Cardiac fibroblast (primary cell): ENCODE results near the gene PCDHGC5.

Experiments
- DNase-seq, 2 donors: peaks; one replicate each; pipeline versions ENCODE4 v3.0.0 to v3.0.0-alpha.2; 2010; ENCODE audit warnings: low read depth in 2 of 2
- H3K4me3 ChIP-seq, 2 donors: replicated peaks in 1 of 2; 1 replicate in 1 of 2; 2 replicates in 1 of 2; pipeline ENCODE4 v1.5.1; 2011; ENCODE audit warnings: low read depth in 2 of 2, low read length in 2 of 2, mild to moderate bottlenecking in 2 of 2, moderate library complexity in 1 of 2
- CTCF ChIP-seq: IDR thresholded peaks from one replicate; pipeline ENCODE4 v1.5.1; 2011; ENCODE audit warnings: low read depth, mild to moderate bottlenecking, low read length, inconsistent platforms

The PCDHGC5 gene

DNA sequence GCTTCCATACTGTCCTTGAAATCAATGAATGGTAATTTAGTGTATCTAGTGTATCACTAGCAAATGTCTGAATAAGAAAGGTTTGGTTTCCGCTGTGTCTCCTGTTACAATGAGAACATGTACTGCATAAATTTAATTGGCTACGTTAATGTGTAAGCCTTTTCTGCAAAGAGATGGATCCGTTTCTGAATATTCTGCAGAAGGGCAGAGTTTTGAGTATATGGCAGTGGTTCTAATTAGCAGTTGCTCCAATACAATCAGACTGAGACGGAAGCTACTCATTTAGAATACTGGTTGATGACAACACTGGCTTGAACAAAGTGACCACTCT lies 4.6 kb upstream of the PCDHGC5 start:
- DNase-seq, result no peak
- no peak overlapping the region for H3K4me3 ChIP-seq
- no peak for TF ChIP-seq CTCF

- no peak for DNase-seq
- no peak for TF ChIP-seq CTCF
- peak within 1 kb of the TSS in 1 of 2 donors; percentile 25 for H3K4me3 ChIP-seq
These were observed 4.1 kb upstream of the PCDHGC5 start, which contains the start of gene PCDHGC4 for GRCh38 chr5:141484641-141485311. TSS of gene PCDHGC4 (plus strand) at chr5:141485030. CDS start at chr5:141485174, 144 bp downstream.

DNA sequence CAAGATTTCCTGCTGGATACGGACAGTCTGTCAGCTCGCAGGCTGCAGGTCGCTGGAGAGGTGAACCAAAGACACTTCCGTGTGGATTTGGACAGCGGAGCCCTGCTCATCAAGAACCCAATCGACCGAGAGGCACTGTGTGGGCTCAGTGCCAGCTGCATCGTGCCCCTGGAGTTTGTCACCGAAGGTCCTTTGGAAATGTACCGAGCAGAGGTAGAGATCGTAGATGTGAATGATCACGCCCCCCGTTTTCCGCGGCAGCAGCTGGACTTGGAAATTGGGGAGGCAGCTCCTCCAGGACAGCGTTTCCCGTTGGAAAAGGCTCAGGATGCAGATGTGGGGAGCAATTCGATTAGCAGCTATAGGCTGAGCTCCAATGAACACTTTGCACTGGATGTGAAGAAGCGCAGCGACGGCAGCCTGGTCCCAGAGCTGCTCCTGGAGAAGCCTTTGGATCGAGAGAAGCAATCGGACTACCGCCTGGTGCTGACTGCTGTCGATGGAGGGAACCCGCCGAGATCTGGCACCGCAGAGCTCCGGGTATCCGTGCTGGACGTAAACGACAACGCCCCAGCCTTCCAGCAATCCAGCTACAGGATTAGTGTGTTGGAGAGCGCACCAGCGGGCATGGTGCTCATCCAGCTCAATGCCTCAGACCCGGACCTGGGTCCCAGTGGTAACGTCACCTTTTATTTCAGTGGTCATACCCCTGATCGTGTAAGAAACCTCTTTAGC lies 3.4 kb upstream of the PCDHGC5 start:
- DNase-seq, result no peak
- no peak for TF ChIP-seq CTCF
- peak overlapping the region in 1 of 2 donors; percentile 25 for H3K4me3 ChIP-seq

GRCh38 chr5:141486091-141486490 lies 2.8 kb upstream of the PCDHGC5 start:
- H3K4me3 ChIP-seq, result no peak overlapping the region
- no peak for TF ChIP-seq CTCF
- DNase-seq, result no peak

DNA sequence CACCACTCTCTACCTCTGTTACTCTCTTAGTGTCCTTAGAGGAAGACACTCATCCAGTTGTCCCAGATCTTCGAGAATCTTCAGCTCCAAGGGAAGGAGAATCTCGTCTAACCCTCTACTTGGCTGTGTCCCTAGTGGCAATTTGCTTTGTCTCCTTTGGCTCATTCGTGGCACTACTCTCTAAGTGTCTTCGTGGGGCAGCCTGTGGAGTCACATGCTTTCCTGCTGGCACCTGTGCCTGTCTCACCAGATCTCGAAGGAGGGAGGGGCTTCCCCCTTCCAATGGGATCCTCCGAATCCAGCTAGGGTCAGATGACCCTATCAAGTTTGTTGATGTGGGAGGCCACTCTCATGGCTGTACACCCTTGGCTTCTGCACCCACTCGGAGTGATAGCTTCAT lies 1.8 kb upstream of the PCDHGC5 start:
- DNase-seq, result no peak
- no peak for TF ChIP-seq CTCF
- no peak overlapping the region for H3K4me3 ChIP-seq

- H3K4me3 ChIP-seq, result no peak overlapping the region
- DNase-seq, result no peak
- TF ChIP-seq CTCF, result no peak
These were observed 960 bp downstream of the PCDHGC5 start for GRCh38 chr5:141489841-141490240.

DNA sequence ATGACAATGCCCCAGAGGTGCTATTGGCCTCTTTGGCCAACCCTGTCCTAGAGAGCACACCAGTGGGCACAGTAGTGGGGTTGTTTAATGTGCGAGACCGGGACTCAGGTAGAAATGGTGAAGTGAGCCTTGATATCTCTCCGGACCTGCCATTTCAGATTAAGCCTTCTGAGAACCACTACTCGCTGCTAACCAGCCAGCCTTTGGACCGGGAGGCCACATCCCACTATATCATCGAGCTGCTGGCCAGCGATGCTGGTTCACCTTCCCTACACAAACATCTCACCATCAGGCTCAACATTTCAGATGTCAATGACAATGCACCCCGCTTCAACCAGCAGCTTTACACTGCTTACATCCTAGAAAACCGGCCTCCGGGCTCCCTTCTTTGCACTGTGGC lies 1.4 kb downstream of the PCDHGC5 start:
- DNase-seq, result no peak
- H3K4me3 ChIP-seq, result no peak overlapping the region
- no peak for TF ChIP-seq CTCF
